ENCODE results near the gene LTBP3. TPM values are rescaled to one million over a fixed set of nuclear protein-coding genes. Genes with fewer than 3 reads are reported as not detected.
A peak's percentile ranks its signal among the peaks of the same experiment; 100 is the strongest.

LTBP3 gene
- total and polyA plus RNA-seq, 2 of the 13 experiments (the other 11 are each of a cell fraction or from before 2014, with no cell fraction given) = 12.2 to 68.1 TPM

- TF ChIP-seq TFDP2 (CRISPR knock-in tag; IDR thresholded peaks at IDR 0.05) (no peak; the same call in 1 of the 2 replicates), SKIL (CRISPR knock-in tag; IDR thresholded peaks at IDR 0.05; ENCODE audit: borderline replicate concordance) (no peak), HMGXB3 (CRISPR knock-in tag; IDR thresholded peaks at IDR 0.05; ENCODE audit: borderline replicate concordance) (no peak), ADNP (CRISPR knock-in tag; IDR thresholded peaks at IDR 0.05) (no peak), FOXJ3 (CRISPR knock-in tag; IDR thresholded peaks at IDR 0.05; ENCODE audit: borderline replicate concordance) (no peak), ZNF780A (CRISPR knock-in tag; IDR thresholded peaks at IDR 0.05) (no peak), MXD1 (CRISPR knock-in tag; IDR thresholded peaks at IDR 0.05) (no peak), POLR2A (IDR thresholded peaks at IDR 0.05; ENCODE audit: insufficient read depth in 1 of 2, low read depth in 2 of 2, low read length in 2 of 2) (no peak), NR2F1 (CRISPR knock-in tag; IDR thresholded peaks at IDR 0.05) (no peak), DR1 (CRISPR knock-in tag; IDR thresholded peaks at IDR 0.05) (no peak), KAT8 (CRISPR knock-in tag; IDR thresholded peaks at IDR 0.05) (0 out of 2 replicates have a peak, but pooled peaks have one; percentile 20), MLXIP (CRISPR knock-in tag; IDR thresholded peaks at IDR 0.05; ENCODE audit: borderline replicate concordance) (no peak), KDM2A (CRISPR knock-in tag; IDR thresholded peaks at IDR 0.05; ENCODE audit: borderline replicate concordance, low read depth) (peak; percentile 57), HOXD1 (CRISPR knock-in tag; IDR thresholded peaks at IDR 0.05) (no peak)
These were observed at the start of gene LTBP3 (continued) for GRCh38 chr11:65558002-65558929.
